Endothelial cell of umbilical vein (primary cell): Measurements from ENCODE around the gene TBPL1. TPM values are rescaled to one million over a fixed set of nuclear protein-coding genes. Genes with fewer than 3 reads are reported as not detected.

Experiments used
- BruUV-seq: library from RNA; stranded (reverse); fragments of 400-500 nt; replicated peaks from 2 replicates; lab custom pipeline; 2021; lab: Mats Ljungman, UMichigan
- CTCF ChIA-PET: fragments of 300-600, 350-600 bp; sonication (Branson Sonifier 250); formaldehyde crosslinking; loops from one replicate; lab custom pipeline; 2021; ENCODE audit warnings: antibody characterized with exemption, inconsistent platforms; lab: Charles Lee
- POLR2A ChIA-PET: fragments of 300-600, 350-600 bp; sonication (Branson Sonifier 250); formaldehyde crosslinking; loops from one replicate; lab custom pipeline; 2021; ENCODE audit warnings: antibody characterized with exemption, inconsistent platforms; lab: Charles Lee
- DNase-seq: peaks from one replicate; pipeline ENCODE4 v3.0.0-alpha.2; 2011; ENCODE audit warnings: low read depth, low spot score
- FAIRE-seq: peaks from 2 replicates; lab custom pipeline; 2011; peaks lifted over from hg19 to GRCh38; lab: Jason Lieb, UNC
- H2AFZ ChIP-seq: 2 replicates; pipeline ENCODE4 v1.6.0; 2012; ENCODE audit warnings: low read depth, low read length, control low read depth, inconsistent platforms
- H3K27ac ChIP-seq: 2 replicates; pipeline ENCODE4 v1.5.1; 2011; ENCODE audit warnings: low read depth, mild to moderate bottlenecking, control low read depth, low read length, moderate library complexity; ENCODE audit not compliant: insufficient read depth
- H3K27me3 ChIP-seq, 2 experiments: 2 replicates each; pipeline versions ENCODE4 v1.6.0 to v1.6.1; 2011; ENCODE audit warnings: low read length in 2 of 2, mixed read lengths in 1 of 2; ENCODE audit not compliant: control insufficient read depth in 2 of 2, insufficient read depth in 2 of 2
- H3K36me3 ChIP-seq, 2 experiments: 2 replicates in 1 of 2; 3 replicates in 1 of 2; pipeline ENCODE4 v1.5.1; 2011; ENCODE audit warnings: low read length in 2 of 2, mild to moderate bottlenecking in 1 of 2, moderate library complexity in 1 of 2; ENCODE audit not compliant: control insufficient read depth in 2 of 2, insufficient read depth in 2 of 2; ENCODE audit errors: extremely low read depth in 1 of 2
- H3K4me1 ChIP-seq: 3 replicates; pipeline ENCODE4 v1.5.1; 2011; ENCODE audit warnings: mild to moderate bottlenecking, low read length; ENCODE audit not compliant: control insufficient read depth, insufficient read depth; ENCODE audit errors: extremely low read depth
- H3K4me2 ChIP-seq: 2 replicates; pipeline ENCODE4 v1.6.1; 2011; ENCODE audit warnings: low read length, control low read depth, mixed read lengths; ENCODE audit not compliant: insufficient read depth
- H3K4me3 ChIP-seq, 3 experiments: fragments of 200-600 bp in 1 of 3; sonication (generic), shearing (Covaris generic) in 1 of 3; replicated peaks in 1 of 3; 2 replicates each; pipeline ENCODE4 v1.5.1; 2011 to 2016; ENCODE audit warnings: control low read depth in 3 of 3, low read length in 3 of 3, mild to moderate bottlenecking in 2 of 3, inconsistent platforms in 1 of 3, low read depth in 1 of 3, moderate library complexity in 1 of 3; ENCODE audit not compliant: insufficient read depth in 1 of 3
- H3K79me2 ChIP-seq: 2 replicates; pipeline ENCODE4 v1.6.0; 2012; ENCODE audit warnings: low read length, inconsistent platforms; ENCODE audit not compliant: control insufficient read depth, insufficient read depth
- H3K9ac ChIP-seq: replicated peaks from 2 replicates; pipeline ENCODE3; 2011; ENCODE audit warnings: low read length, control low read depth; ENCODE audit not compliant: insufficient read depth; ENCODE audit errors: extremely low read depth
- H3K9me1 ChIP-seq: replicated peaks from 3 replicates; pipeline ENCODE4 v1.6.0; 2011; ENCODE audit warnings: mild to moderate bottlenecking, low read length; ENCODE audit not compliant: control insufficient read depth, insufficient read depth; ENCODE audit errors: extremely low read depth
- H3K9me3 ChIP-seq: replicated peaks from 2 replicates; pipeline ENCODE4 v1.5.1; 2012; ENCODE audit warnings: low read length, inconsistent platforms; ENCODE audit not compliant: control insufficient read depth, insufficient read depth
- H4K20me1 ChIP-seq: replicated peaks from 2 replicates; pipeline ENCODE3; 2011; ENCODE audit warnings: mild to moderate bottlenecking, low read length; ENCODE audit not compliant: control insufficient read depth, insufficient read depth; ENCODE audit errors: extremely low read depth
- CTCF ChIP-seq, 2 donors: IDR thresholded peaks; 1 replicate in 1 of 2; 2 replicates in 1 of 2; pipeline ENCODE4 v1.5.1; 2011; ENCODE audit warnings: low read length in 2 of 2, mild to moderate bottlenecking in 2 of 2, moderate library complexity in 2 of 2, control low read depth in 1 of 2, inconsistent platforms in 1 of 2, low read depth in 1 of 2; ENCODE audit not compliant: insufficient read depth in 1 of 2; ENCODE audit errors: extremely low read depth in 1 of 2
- MAX ChIP-seq: IDR thresholded peaks from 2 replicates; pipeline ENCODE4 v1.6.1; 2011; ENCODE audit not compliant: insufficient read depth, insufficient read length
- MYC ChIP-seq: IDR thresholded peaks from one replicate; pipeline ENCODE4 v1.6.1; 2011; ENCODE audit warnings: mild to moderate bottlenecking, low read depth, low read length
- dilution Hi-C: fragments of 300-500 bp; cut with MboI; formaldehyde crosslinking; loops from one replicate; pipeline ENCODE4 v1.15.0; 2019; ENCODE audit warnings: low sequenced_read_pairs; ENCODE audit not compliant: extremely low pct_ligation_motif_present
- intact Hi-C: fragments of 100-400 bp; cut with micrococcal nuclease; formaldehyde crosslinking; loops from one replicate; pipeline ENCODE4 v1.10.0; 2022
- polyA plus RNA-seq, 4 experiments: library from polyadenylated mRNA; depleted of rRNA in 3 of 4; stranded (reverse) in 3 of 4; unstranded in 1 of 4; fragments of >200 nt; gene quantifications; 2 replicates each; pipeline versions ENCODE4 v1.2.1 to v1.2.3, GENCODE V29; 2011 to 2012; ENCODE audit warnings: missing spikeins in 1 of 4
- total RNA-seq: library from RNA; stranded (reverse); gene quantifications from 2 replicates; pipeline ENCODE4 v1.2.3, GENCODE V29; 2021

The TBPL1 gene
- total and polyA plus RNA-seq, 2 donors (not counting 3 experiments of a cell fraction or from before 2014, with no cell fraction given), result 19.6 to 31.2 TPM

- H3K9me3 ChIP-seq, result no peaks in the 10 kb centered on the region
- DNase-seq (peak; percentile 64), FAIRE-seq (no peak)
- TF ChIP-seq MYC (no peak), CTCF (IDR thresholded peaks at IDR 0.05; ENCODE audit: extremely low read depth in 1 of 2, insufficient read depth in 1 of 2, low read depth in 1 of 2, low read length in 2 of 2) (peak; percentile 42 to 45), MAX (no peak)
- peaks cover 9% of the 10 kb centered on the region for H4K20me1 ChIP-seq
- no peak overlapping the region for H3K4me2 ChIP-seq
- no peaks in the 10 kb centered on the region for H3K27me3 ChIP-seq
- H2AFZ ChIP-seq, result no peak overlapping the region
- H3K36me3 ChIP-seq, result no peaks in the 10 kb centered on the region
- no TSS peak for BruUV-seq
- peaks cover 4% of the 10 kb centered on the region for H3K4me1 ChIP-seq
- ChIA-PET CTCF (interaction anchor here (0.6 to 7.4 kb wide), 27 partner anchors 8 to 967 kb away, joined by 3 to 169 read pairs (median 4); partner anchors contain the start of gene TBPL1), POLR2A (no interaction called here)
- intact Hi-C loops, result loop anchor here (1.0 kb wide), 3 partner anchors 49 to 124 kb away; no protein-coding TSS in a partner anchor
- dilution Hi-C loops, result no loop called here
- H3K9me1 ChIP-seq, result no peaks in the 10 kb centered on the region
- H3K79me2 ChIP-seq, result peaks cover 43% of the 10 kb centered on the region
- H3K9ac ChIP-seq, result no peak overlapping the region
- H3K4me3 ChIP-seq, result no peak overlapping the region
- H3K27ac ChIP-seq, result no peak overlapping the region
These were observed 20.3 kb downstream of the TBPL1 start for GRCh38 chr6:133973109-133973971.
